K562 (cell line): ENCODE measurements around the gene MYBPC3. TPM values are rescaled to one million over a fixed set of nuclear protein-coding genes. Genes with fewer than 3 reads are reported as not detected.
A peak's percentile ranks its signal among the peaks of the same experiment; 100 is the strongest.

ENCODE experiments used
- ATAC-seq: fragments of 200-7000 bp; cut with Tn5 transposase; 3 replicates; pipeline ENCODE4 v1.9.1; 2020; ENCODE audit warnings: moderate library complexity
- BruUV-seq: library from RNA; stranded (reverse); fragments of 400-500 nt; replicated peaks from 2 replicates; lab custom pipeline; 2021; lab: Mats Ljungman, UMichigan
- CTCF ChIA-PET: fragments of 300-600 bp; formaldehyde crosslinking; extraction: SDS; loops from one replicate; lab custom pipeline; 2021; ENCODE audit warnings: low intra/inter-chr PET ratio; lab: Yijun Ruan, JAX
- POLR2A ChIA-PET: fragments of 300-600, 350-650 bp; sonication (Branson Sonifier 250); formaldehyde crosslinking; extraction: SDS; loops from one replicate; lab custom pipeline; 2021; ENCODE audit warnings: antibody characterized with exemption, inconsistent platforms; lab: Yijun Ruan, JAX
- DNase-seq, 4 experiments: peaks; one replicate each; pipeline versions ENCODE4 v3.0.0 to v3.0.0-alpha.2; 2011 to 2018; ENCODE audit warnings: low spot score in 3 of 4, mixed read lengths in 3 of 4; ENCODE audit errors: extremely low read depth in 1 of 4
- FAIRE-seq: peaks from 2 replicates; lab custom pipeline; 2011; peaks lifted over from hg19 to GRCh38; lab: Jason Lieb, UNC
- H2AFZ ChIP-seq: 2 replicates; pipeline ENCODE4 v1.6.0; 2011; ENCODE audit warnings: low read depth, low read length, control low read depth, inconsistent platforms
- H3K27ac ChIP-seq: fragments of 200-600 bp; 3 replicates; pipeline ENCODE4 v1.8.0; 2011; ENCODE audit warnings: low read depth, mild to moderate bottlenecking, control low read depth, inconsistent platforms, low read length, moderate library complexity, mixed read lengths; ENCODE audit errors: extremely low read depth
- H3K27me3 ChIP-seq, 2 experiments: fragments of 300-600 bp in 1 of 2; 2 replicates in 1 of 2; 3 replicates in 1 of 2; pipeline versions ENCODE4 v1.6.0 to v1.8.0; 2011; ENCODE audit warnings: inconsistent platforms in 2 of 2, low read length in 2 of 2, mild to moderate bottlenecking in 1 of 2, mixed read lengths in 1 of 2, moderate library complexity in 1 of 2; ENCODE audit not compliant: control insufficient read depth in 2 of 2, insufficient read depth in 2 of 2
- H3K36me3 ChIP-seq: fragments of 300-600 bp; 3 replicates; pipeline ENCODE4 v1.8.0; 2011; ENCODE audit warnings: mild to moderate bottlenecking, low read length, inconsistent platforms; ENCODE audit not compliant: control insufficient read depth, insufficient read depth
- H3K4me1 ChIP-seq, 2 experiments: fragments of 200-600 bp in 1 of 2; replicated peaks in 1 of 2; 2 replicates in 1 of 2; 3 replicates in 1 of 2; pipeline versions ENCODE4 v1.5.1 to v1.8.0; 2011; ENCODE audit warnings: inconsistent platforms in 2 of 2, low read length in 2 of 2, mild to moderate bottlenecking in 1 of 2, mixed read lengths in 1 of 2, moderate library complexity in 1 of 2; ENCODE audit not compliant: control insufficient read depth in 2 of 2, insufficient read depth in 2 of 2
- H3K4me2 ChIP-seq: 2 replicates; pipeline ENCODE4 v1.6.1; 2011; ENCODE audit warnings: low read length, control low read depth, inconsistent platforms, mixed read lengths; ENCODE audit not compliant: insufficient read depth
- H3K4me3 ChIP-seq: fragments of 200-600 bp; sonication (generic), shearing (Covaris generic); 2 replicates; pipeline ENCODE4 v1.5.1; 2016; ENCODE audit warnings: control low read depth, inconsistent platforms
- H3K79me2 ChIP-seq: fragments of 200-600 bp; 3 replicates; pipeline ENCODE4 v1.8.0; 2011; ENCODE audit warnings: low read length, inconsistent platforms; ENCODE audit not compliant: control insufficient read depth, insufficient read depth
- H3K9ac ChIP-seq, 2 experiments: 2 replicates each; pipeline versions ENCODE4 v1.6.0 to v1.6.1; 2011; ENCODE audit warnings: low read depth in 2 of 2, low read length in 2 of 2, control low read depth in 1 of 2, inconsistent platforms in 1 of 2, mild to moderate bottlenecking in 1 of 2, mixed read lengths in 1 of 2; ENCODE audit not compliant: insufficient read depth in 1 of 2
- H3K9me1 ChIP-seq: one replicate; pipeline ENCODE4 v1.6.0; 2011; ENCODE audit warnings: inconsistent platforms, mild to moderate bottlenecking, low read length, moderate library complexity; ENCODE audit not compliant: control insufficient read depth, insufficient read depth
- H3K9me3 ChIP-seq: replicated peaks from 2 replicates; pipeline ENCODE4 v1.5.1; 2011; ENCODE audit warnings: low read depth, low read length, inconsistent platforms; ENCODE audit not compliant: control insufficient read depth, insufficient read depth
- H4K20me1 ChIP-seq: replicated peaks from 2 replicates; pipeline ENCODE4 v1.6.1; 2011; ENCODE audit warnings: low read length, inconsistent platforms, mixed read lengths; ENCODE audit not compliant: control insufficient read depth, insufficient read depth
- GTF2E2 ChIP-seq: fragments of 200-800 bp; sonication (Bioruptor generic); IDR thresholded peaks from 2 replicates; pipeline ENCODE4 v1.6.1; 2016; ENCODE audit warnings: missing genetic modification characterization, missing compliant biosample characterization
- HNRNPH1 ChIP-seq: fragments of 200-400 bp; formaldehyde crosslinking; optimal IDR thresholded peaks from 2 replicates; pipeline ENCODE3; 2017; ENCODE audit warnings: low read depth, mild to moderate bottlenecking, low read length, moderate library complexity
- SMC3 ChIP-seq: conservative IDR thresholded peaks from 2 replicates; pipeline ENCODE4 v1.6.1; 2011; ENCODE audit warnings: low read depth, low read length, improper control_type of control experiment; ENCODE audit not compliant: insufficient read depth
- ZBTB8A ChIP-seq: fragments of 450-650 bp; IDR thresholded peaks from 2 replicates; pipeline ENCODE4 v1.6.1; 2018; ENCODE audit warnings: mild to moderate bottlenecking, moderate library complexity; ENCODE audit not compliant: partially characterized antibody
- ZNF184 ChIP-seq: sonication (generic); formaldehyde crosslinking; IDR thresholded peaks from 2 replicates; pipeline ENCODE4 v1.5.0; 2020; ENCODE audit warnings: missing genetic modification reagents
- ZNF253 ChIP-seq: fragments of 250-450 bp; sonication (Bioruptor Pico); conservative IDR thresholded peaks from 2 replicates; pipeline ENCODE4 v1.6.1; 2021; ENCODE audit warnings: mild to moderate bottlenecking
- WGBS: fragments of 100-300 bp; shearing (Covaris generic); methylation state at CpG from one replicate; pipeline ENCODE4 v1.1.6; 2016; ENCODE audit warnings: low coverage, mixed read lengths; ENCODE audit not compliant: insufficient coverage; ENCODE audit errors: missing lambda C conversion rate; 5-methylcytosine and 5-hydroxymethylcytosine counted together
- in situ Hi-C: fragments of 300-500 bp; cut with MboI; formaldehyde crosslinking; loops from 4 replicates; pipeline ENCODE4 v1.15.0; 2018; ENCODE audit warnings: inconsistent platforms, mixed read lengths
- intact Hi-C: fragments of 100-400 bp; cut with micrococcal nuclease; formaldehyde crosslinking; loops from 2 replicates; pipeline ENCODE4 v1.14.2; 2022
- polyA plus RNA-seq, 8 experiments: library from polyadenylated mRNA; depleted of rRNA in 4 of 8; stranded (reverse) in 5 of 8; unstranded in 3 of 8; fragments of >200 nt; fragmentation: Nextera tagmentation in 2 of 8; fragmentation: Illumina TruSeq in 1 of 8; extraction: Ambion mirVana in 2 of 8; extraction: Trizol in 1 of 8; gene quantifications; 2 replicates each; pipeline versions ENCODE4 v1.2.1 to v1.2.3, GENCODE V29; 2011 to 2014; ENCODE audit warnings: inconsistent platforms in 1 of 8, missing spikeins in 1 of 8
- total RNA-seq, 7 experiments: library from RNA; depleted of rRNA in 6 of 7; stranded (reverse); fragments of >200 nt in 6 of 7; fragmentation: Illumina TruSeq in 2 of 7; extraction: Trizol in 2 of 7; gene quantifications; 2 replicates each; pipeline versions ENCODE4 v1.2.1 to v1.2.3, GENCODE V29; 2011 to 2021; ENCODE audit warnings: low replicate concordance in 1 of 7
- TF ChIP-seq, protein P1 (sequence below): fragments of 250-450 bp; sonication (Bioruptor Pico); IDR thresholded peaks from 2 replicates; pipeline ENCODE4 v1.5.0; 2021
- TF ChIP-seq, protein P2 (sequence below): sonication (generic); formaldehyde crosslinking; IDR thresholded peaks from 2 replicates; pipeline ENCODE4 v1.8.1; 2022; ENCODE audit warnings: missing genetic modification reagents
- TF ChIP-seq, protein P3 (sequence below): conservative IDR thresholded peaks from 2 replicates; pipeline ENCODE4 v1.6.1; 2011; ENCODE audit warnings: low read depth, mild to moderate bottlenecking, low read length; ENCODE audit not compliant: control insufficient read depth
- TF ChIP-seq, protein P4 (sequence below), 2 experiments: fragments of 450-650 bp in 1 of 2; sonication (generic) in 1 of 2; formaldehyde crosslinking; conservative IDR thresholded peaks; 2 replicates each; pipeline versions ENCODE4 v1.4.0 to v1.8.1; 2020 to 2022; ENCODE audit warnings: mild to moderate bottlenecking in 1 of 2, missing genetic modification reagents in 1 of 2

Gene MYBPC3
- total and polyA plus RNA-seq, 9 of the 15 experiments (the other 6 are each of a cell fraction or from before 2014, with no cell fraction given): 0.01 TPM; not detected in 8

DNA sequence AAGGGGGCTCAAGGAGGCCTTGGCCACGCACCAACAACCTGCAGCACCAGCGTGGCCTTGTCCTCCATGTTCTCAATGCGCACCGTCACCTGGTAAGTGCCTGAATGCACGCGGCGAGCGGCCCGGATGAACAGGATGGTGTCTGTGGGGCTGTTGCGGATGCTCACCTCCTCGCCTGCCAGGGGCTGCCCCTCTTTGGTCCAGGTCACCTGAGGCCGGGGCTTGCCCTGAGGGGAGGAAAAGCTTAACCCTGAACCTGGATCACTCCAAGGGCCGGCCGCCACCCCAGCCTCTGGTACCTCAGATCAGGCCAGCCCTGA lies 19.0 kb downstream of the MYBPC3 start:
- ATAC-seq (no peak), FAIRE-seq (no peak), DNase-seq (no peak)
- intact Hi-C loops: no loop called here
- CTCF ChIA-PET: no interaction called here
- Histone ChIP-seq H3K4me3 (no peak overlapping the region), H3K4me1 (peaks cover 6 to 38% of the 10 kb centered on the region in 2 experiments; a peak in 3 of 5 replicates), H3K27ac (no peak overlapping the region), H3K9me3 (no peaks in the 10 kb centered on the region), H3K9me1 (no peaks in the 10 kb centered on the region), H3K27me3 (no peaks in the 10 kb centered on the region), H4K20me1 (no peaks in the 10 kb centered on the region), H3K9ac (peak overlapping the region in 1 of 2 experiments; percentile 59; a peak in 1 of 4 replicates), H3K4me2 (no peak overlapping the region), H3K36me3 (peaks cover 23% of the 10 kb centered on the region; the same call in 1 of the 3 replicates), H2AFZ (no peak overlapping the region), H3K79me2 (no peaks in the 10 kb centered on the region)
- WGBS: 74% methylated on average over 14 of the region's 14 CpGs
- TF ChIP-seq ZNF184 (CRISPR knock-in tag) (no peak), ZBTB8A (no peak), SMC3 (no peak)
- in situ Hi-C loops: no loop called here
- POLR2A ChIA-PET: interaction anchor here (0.5 to 1.5 kb wide), 4 partner anchors 8 to 112 kb away, joined by 3 to 5 read pairs (median 4); no protein-coding TSS in a partner anchor
- BruUV-seq: no TSS peak

DNA sequence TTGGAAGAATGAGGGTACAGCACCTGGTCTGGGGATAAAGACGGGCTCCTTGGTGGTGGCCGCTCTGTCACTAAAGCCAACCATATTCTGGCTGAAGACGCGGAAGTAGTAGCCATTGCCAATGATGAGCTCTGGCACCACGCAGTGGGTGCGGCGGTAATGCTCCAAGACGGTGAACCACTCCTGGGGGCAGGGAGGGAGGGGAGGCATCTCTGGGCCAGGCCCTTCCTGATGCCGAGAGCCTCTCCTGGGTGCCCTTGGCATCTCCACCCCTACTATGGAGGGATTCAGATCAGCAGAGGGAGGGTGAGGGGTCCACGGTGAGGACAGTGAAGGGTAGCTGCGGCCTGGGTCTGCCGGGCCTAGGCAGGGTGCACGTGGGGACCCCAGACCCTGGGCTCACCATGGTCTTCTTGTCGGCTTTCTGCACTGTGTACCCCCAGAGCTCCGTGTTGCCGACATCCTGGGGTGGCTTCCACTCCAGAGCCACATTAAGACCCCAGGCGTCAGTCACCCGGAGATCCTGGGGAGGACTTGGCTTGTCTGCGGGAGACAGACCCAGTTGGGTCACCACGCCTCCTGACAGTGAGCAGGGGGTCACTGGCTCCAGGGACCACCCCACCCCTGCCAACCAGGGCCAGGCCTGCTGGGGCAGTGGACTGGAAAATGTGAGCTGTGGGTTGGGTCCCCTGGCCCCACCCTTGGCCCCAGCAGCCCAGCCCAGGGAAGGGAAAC lies 19.5 kb downstream of the MYBPC3 start:
- H3K27ac ChIP-seq: no peak overlapping the region
- ChIA-PET POLR2A (interaction anchor here (0.5 to 1.5 kb wide), 5 partner anchors 8 to 113 kb away, joined by 3 to 5 read pairs (median 4); no protein-coding TSS in a partner anchor), CTCF (no interaction called here)
- no peaks in the 10 kb centered on the region for H3K9me1 ChIP-seq
- no TSS peak for BruUV-seq
- no peaks in the 10 kb centered on the region for H3K79me2 ChIP-seq
- WGBS: 68% methylated on average over 12 of the region's 20 CpGs
- no peaks in the 10 kb centered on the region for H4K20me1 ChIP-seq
- intact Hi-C loops (no loop called here), in situ Hi-C loops (no loop called here)
- no peak overlapping the region for H3K4me3 ChIP-seq
- no peaks in the 10 kb centered on the region for H3K9me3 ChIP-seq
- no peak overlapping the region for H2AFZ ChIP-seq
- H3K4me1 ChIP-seq: peaks cover 6 to 33% of the 10 kb centered on the region in 2 experiments; a peak in 3 of 5 replicates
- peaks cover 28% of the 10 kb centered on the region; the same call in 1 of the 3 replicates for H3K36me3 ChIP-seq
- no peaks in the 10 kb centered on the region for H3K27me3 ChIP-seq
- no peak overlapping the region for H3K4me2 ChIP-seq
- ATAC-seq: no peak
- FAIRE-seq: no peak
- no peak for DNase-seq
- H3K9ac ChIP-seq: peak overlapping the region in 1 of 2 experiments; percentile 59; a peak in 2 of 4 replicates
- TF ChIP-seq, protein P1, sequence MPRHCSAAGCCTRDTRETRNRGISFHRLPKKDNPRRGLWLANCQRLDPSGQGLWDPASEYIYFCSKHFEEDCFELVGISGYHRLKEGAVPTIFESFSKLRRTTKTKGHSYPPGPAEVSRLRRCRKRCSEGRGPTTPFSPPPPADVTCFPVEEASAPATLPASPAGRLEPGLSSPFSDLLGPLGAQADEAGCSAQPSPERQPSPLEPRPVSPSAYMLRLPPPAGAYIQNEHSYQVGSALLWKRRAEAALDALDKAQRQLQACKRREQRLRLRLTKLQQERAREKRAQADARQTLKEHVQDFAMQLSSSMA (CRISPR knock-in tag): no peak
- TF ChIP-seq ZNF253 (CRISPR knock-in tag) (no peak), GTF2E2 (no peak), HNRNPH1 (no peak)
- TF ChIP-seq, protein P2, sequence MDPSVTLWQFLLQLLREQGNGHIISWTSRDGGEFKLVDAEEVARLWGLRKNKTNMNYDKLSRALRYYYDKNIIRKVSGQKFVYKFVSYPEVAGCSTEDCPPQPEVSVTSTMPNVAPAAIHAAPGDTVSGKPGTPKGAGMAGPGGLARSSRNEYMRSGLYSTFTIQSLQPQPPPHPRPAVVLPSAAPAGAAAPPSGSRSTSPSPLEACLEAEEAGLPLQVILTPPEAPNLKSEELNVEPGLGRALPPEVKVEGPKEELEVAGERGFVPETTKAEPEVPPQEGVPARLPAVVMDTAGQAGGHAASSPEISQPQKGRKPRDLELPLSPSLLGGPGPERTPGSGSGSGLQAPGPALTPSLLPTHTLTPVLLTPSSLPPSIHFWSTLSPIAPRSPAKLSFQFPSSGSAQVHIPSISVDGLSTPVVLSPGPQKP (CRISPR knock-in tag): no peak
- TF ChIP-seq, protein P3, sequence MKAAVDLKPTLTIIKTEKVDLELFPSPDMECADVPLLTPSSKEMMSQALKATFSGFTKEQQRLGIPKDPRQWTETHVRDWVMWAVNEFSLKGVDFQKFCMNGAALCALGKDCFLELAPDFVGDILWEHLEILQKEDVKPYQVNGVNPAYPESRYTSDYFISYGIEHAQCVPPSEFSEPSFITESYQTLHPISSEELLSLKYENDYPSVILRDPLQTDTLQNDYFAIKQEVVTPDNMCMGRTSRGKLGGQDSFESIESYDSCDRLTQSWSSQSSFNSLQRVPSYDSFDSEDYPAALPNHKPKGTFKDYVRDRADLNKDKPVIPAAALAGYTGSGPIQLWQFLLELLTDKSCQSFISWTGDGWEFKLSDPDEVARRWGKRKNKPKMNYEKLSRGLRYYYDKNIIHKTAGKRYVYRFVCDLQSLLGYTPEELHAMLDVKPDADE: no peak
- TF ChIP-seq, protein P4, sequence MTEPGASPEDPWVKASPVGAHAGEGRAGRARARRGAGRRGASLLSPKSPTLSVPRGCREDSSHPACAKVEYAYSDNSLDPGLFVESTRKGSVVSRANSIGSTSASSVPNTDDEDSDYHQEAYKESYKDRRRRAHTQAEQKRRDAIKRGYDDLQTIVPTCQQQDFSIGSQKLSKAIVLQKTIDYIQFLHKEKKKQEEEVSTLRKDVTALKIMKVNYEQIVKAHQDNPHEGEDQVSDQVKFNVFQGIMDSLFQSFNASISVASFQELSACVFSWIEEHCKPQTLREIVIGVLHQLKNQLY (CRISPR knock-in tag; conservative IDR thresholded peaks at IDR 0.05): no peak
